Kidney (tissue), 14 donors: ENCODE data around the gene AMPD1. TPM values are rescaled to one million over a fixed set of nuclear protein-coding genes. Genes with fewer than 3 reads are reported as not detected.

Source experiments
- DNase-seq, 5 donors: peaks; one replicate each; pipeline ENCODE4 v3.0.0-alpha.2; 2013 to 2020
- FAIRE-seq: peaks from 2 replicates; lab custom pipeline; 2012; peaks lifted over from hg19 to GRCh38; lab: Jason Lieb, UNC
- H3K27ac ChIP-seq, 2 donors: one replicate each; pipeline ENCODE4 v1.7.0; 2013; ENCODE audit warnings: low read depth in 2 of 2, low read length in 2 of 2, inconsistent platforms in 1 of 2
- H3K27me3 ChIP-seq: one replicate; pipeline ENCODE4 v1.7.1; 2013; ENCODE audit warnings: low read length, inconsistent platforms; ENCODE audit not compliant: control insufficient read depth, insufficient read depth
- H3K36me3 ChIP-seq, 3 donors: one replicate each; pipeline versions ENCODE4 v1.7.0 to v1.7.1; 2013; ENCODE audit warnings: low read length in 3 of 3, control low read depth in 1 of 3, inconsistent platforms in 1 of 3; ENCODE audit not compliant: insufficient read depth in 3 of 3, control insufficient read depth in 2 of 3
- H3K4me1 ChIP-seq, 3 donors: one replicate each; pipeline versions ENCODE4 v1.7.0 to v1.7.1; 2013; ENCODE audit warnings: low read length in 3 of 3, inconsistent platforms in 1 of 3, low read depth in 1 of 3; ENCODE audit not compliant: control insufficient read depth in 2 of 3, insufficient read depth in 2 of 3
- H3K4me3 ChIP-seq, 3 donors: one replicate each; pipeline versions ENCODE4 v1.7.0 to v1.8.1; 2013; ENCODE audit warnings: low read length in 3 of 3, control low read depth in 1 of 3, inconsistent platforms in 1 of 3
- H3K9ac ChIP-seq, 3 donors: one replicate each; pipeline versions ENCODE4 v1.7.0 to v1.7.1; 2013; ENCODE audit warnings: low read length in 3 of 3, control low read depth in 1 of 3, inconsistent platforms in 1 of 3
- H3K9me3 ChIP-seq, 3 donors: one replicate each; pipeline versions ENCODE4 v1.7.0 to v1.7.1; 2013; ENCODE audit warnings: low read length in 3 of 3, control low read depth in 1 of 3, inconsistent platforms in 1 of 3; ENCODE audit not compliant: control insufficient read depth in 2 of 3, insufficient read depth in 1 of 3
- intact Hi-C: fragments of 100-400 bp; cut with DNase I; formaldehyde crosslinking; loops from one replicate; pipeline ENCODE4 v1.11.1; 2022
- polyA plus RNA-seq: library from polyadenylated mRNA; stranded (reverse); fragments of 350-450 nt; fragmentation: Illumina TruSeq; extraction: RNeasy Lipid Tissue Mini Kit (QIAGEN cat#74804); gene quantifications from one replicate; pipeline ENCODE4 v1.2.3, GENCODE V29; 2014; ENCODE audit warnings: low read depth, low replicate concordance; ENCODE audit not compliant: insufficient read depth
- total RNA-seq: library from RNA; stranded (reverse); fragmentation: NEBNext Ultra II Directional; extraction: Animal tissue kit (Norgen Biotek cat#: 25700); gene quantifications from one replicate; pipeline ENCODE4 v1.2.1, GENCODE V29; 2021
- TF ChIP-seq, protein P1 (sequence below): IDR thresholded peaks from 3 replicates; pipeline ENCODE4 v1.5.1; 2012; ENCODE audit warnings: mild to moderate bottlenecking, moderate library complexity, borderline replicate concordance; ENCODE audit not compliant: insufficient read depth; ENCODE audit errors: extremely low read depth
- donor health status: control.
- donor health status: control.
- donor health status: control.
- donor health status: control.
- donor health status: control.
- donor health status: DM: yes; HTN: yes; CAD: no.
- donor health status: Normal renal cell carcinoma (clear cell type).

AMPD1 gene
- total and polyA plus RNA-seq, 2 donors from 2014 or later, result 1.5 TPM; not detected in 1

GRCh38 chr1:114707604-114708003 lies 12.3 kb upstream of the AMPD1 start:
- TF ChIP-seq, protein P1, sequence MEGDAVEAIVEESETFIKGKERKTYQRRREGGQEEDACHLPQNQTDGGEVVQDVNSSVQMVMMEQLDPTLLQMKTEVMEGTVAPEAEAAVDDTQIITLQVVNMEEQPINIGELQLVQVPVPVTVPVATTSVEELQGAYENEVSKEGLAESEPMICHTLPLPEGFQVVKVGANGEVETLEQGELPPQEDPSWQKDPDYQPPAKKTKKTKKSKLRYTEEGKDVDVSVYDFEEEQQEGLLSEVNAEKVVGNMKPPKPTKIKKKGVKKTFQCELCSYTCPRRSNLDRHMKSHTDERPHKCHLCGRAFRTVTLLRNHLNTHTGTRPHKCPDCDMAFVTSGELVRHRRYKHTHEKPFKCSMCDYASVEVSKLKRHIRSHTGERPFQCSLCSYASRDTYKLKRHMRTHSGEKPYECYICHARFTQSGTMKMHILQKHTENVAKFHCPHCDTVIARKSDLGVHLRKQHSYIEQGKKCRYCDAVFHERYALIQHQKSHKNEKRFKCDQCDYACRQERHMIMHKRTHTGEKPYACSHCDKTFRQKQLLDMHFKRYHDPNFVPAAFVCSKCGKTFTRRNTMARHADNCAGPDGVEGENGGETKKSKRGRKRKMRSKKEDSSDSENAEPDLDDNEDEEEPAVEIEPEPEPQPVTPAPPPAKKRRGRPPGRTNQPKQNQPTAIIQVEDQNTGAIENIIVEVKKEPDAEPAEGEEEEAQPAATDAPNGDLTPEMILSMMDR, result no peak
- FAIRE-seq (no peak), DNase-seq (no peak)
- intact Hi-C loops, result no loop called here
- Histone ChIP-seq H3K27me3 (no peaks in the 10 kb centered on the region), H3K9ac (no peak overlapping the region), H3K4me1 (no peaks in the 10 kb centered on the region), H3K4me3 (no peak overlapping the region), H3K27ac (no peak overlapping the region), H3K9me3 (no peaks in the 10 kb centered on the region), H3K36me3 (peaks cover 9 to 34% (median 23%) of the 10 kb centered on the region in 3 donors)

DNA sequence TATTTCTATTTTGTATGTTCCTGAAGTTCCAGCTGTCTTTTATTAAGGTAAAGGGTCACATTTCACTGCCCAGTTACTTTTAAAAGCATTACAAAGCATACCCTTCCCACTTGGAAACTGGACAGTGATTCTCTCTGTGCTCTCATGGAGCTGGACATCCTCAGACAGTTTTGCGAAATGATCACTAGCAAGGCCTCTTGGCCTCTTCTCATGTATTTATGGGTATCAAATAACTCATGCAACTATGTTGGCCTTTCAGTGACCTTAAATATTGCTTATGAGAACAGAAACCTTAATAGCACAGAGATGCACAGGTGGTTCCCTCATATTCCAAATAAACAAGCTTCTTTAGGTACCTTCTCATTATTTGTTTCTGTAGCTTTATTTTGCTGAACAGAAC lies 7.9 kb upstream of the AMPD1 start:
- FAIRE-seq (no peak), DNase-seq (no peak)
- intact Hi-C loops, result no loop called here
- TF ChIP-seq, protein P1, result no peak
- Histone ChIP-seq H3K27ac (no peak overlapping the region), H3K9ac (no peak overlapping the region), H3K4me1 (no peaks in the 10 kb centered on the region), H3K27me3 (no peaks in the 10 kb centered on the region), H3K36me3 (peaks cover 5 to 16% (median 13%) of the 10 kb centered on the region in 3 donors), H3K9me3 (no peaks in the 10 kb centered on the region), H3K4me3 (no peak overlapping the region)

DNA sequence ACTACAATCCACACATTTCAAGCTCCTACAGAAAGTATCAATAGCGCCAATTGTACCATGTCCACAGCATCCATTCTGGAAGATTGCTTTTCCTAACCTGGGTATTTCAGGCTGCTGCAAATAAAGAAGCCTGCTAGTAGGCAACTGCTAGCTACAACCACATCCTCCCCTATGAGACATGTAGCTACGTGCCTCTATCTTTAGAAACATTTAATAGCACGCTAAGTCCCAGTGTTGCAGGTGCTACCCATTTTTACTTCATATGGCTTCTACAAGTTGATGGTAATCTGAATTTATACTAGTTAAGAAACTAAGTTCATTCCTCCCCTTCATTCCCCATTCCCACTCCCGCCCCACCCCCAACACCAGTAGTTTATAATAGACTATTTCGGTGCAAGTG lies 7.4 kb upstream of the AMPD1 start:
- no peak overlapping the region for H3K27ac ChIP-seq
- H3K9ac ChIP-seq, result no peak overlapping the region
- TF ChIP-seq, protein P1, result no peak
- DNase-seq (no peak), FAIRE-seq (no peak)
- H3K4me1 ChIP-seq, result no peaks in the 10 kb centered on the region
- no peaks in the 10 kb centered on the region for H3K27me3 ChIP-seq
- peaks cover 4 to 13% (median 8%) of the 10 kb centered on the region in 3 donors for H3K36me3 ChIP-seq
- H3K4me3 ChIP-seq, result no peak overlapping the region
- no peaks in the 10 kb centered on the region for H3K9me3 ChIP-seq
- intact Hi-C loops, result no loop called here

- no peak for DNase-seq
- no peaks in the 10 kb centered on the region for H3K4me1 ChIP-seq
- H3K36me3 ChIP-seq, result peaks cover 0 to 5% (median 0%) of the 10 kb centered on the region in 3 donors
- H3K27ac ChIP-seq, result no peak overlapping the region
- no peaks in the 10 kb centered on the region for H3K9me3 ChIP-seq
- intact Hi-C loops, result no loop called here
- no peak overlapping the region for H3K9ac ChIP-seq
- no peak overlapping the region for H3K4me3 ChIP-seq
- H3K27me3 ChIP-seq, result no peaks in the 10 kb centered on the region
- TF ChIP-seq, protein P1, result no peak
- no peak for FAIRE-seq
Measured at GRCh38 chr1:114701931-114702330, 6.6 kb upstream of the AMPD1 start.
